ENCODE measurements around the gene ADAMTS12.

Gene ADAMTS12

DNA sequence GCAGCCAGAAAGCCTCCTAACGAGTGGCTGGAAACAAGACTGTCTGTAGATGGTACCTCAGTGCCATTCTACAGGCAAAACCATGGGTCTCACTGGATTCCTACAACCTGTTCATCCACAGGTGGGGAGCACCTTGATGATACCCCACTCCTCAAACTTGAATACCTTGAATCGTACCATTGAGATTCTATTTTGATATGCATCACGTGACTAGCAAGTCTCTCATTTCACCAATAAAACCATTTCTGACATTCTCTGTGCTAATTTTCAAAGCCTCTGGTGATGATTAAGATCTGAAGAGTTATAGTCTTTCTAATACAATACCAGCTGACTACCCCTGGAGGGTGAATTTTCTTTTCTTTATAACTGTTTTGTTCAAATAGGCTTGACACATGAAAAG is 188.9 kb downstream of the ADAMTS12 start:
- no peak overlapping the region for H3K27ac ChIP-seq
- TF ChIP-seq ZFX (IDR thresholded peaks at IDR 0.05; ENCODE audit: borderline replicate concordance): no peak
- TF ChIP-seq, protein P1, sequence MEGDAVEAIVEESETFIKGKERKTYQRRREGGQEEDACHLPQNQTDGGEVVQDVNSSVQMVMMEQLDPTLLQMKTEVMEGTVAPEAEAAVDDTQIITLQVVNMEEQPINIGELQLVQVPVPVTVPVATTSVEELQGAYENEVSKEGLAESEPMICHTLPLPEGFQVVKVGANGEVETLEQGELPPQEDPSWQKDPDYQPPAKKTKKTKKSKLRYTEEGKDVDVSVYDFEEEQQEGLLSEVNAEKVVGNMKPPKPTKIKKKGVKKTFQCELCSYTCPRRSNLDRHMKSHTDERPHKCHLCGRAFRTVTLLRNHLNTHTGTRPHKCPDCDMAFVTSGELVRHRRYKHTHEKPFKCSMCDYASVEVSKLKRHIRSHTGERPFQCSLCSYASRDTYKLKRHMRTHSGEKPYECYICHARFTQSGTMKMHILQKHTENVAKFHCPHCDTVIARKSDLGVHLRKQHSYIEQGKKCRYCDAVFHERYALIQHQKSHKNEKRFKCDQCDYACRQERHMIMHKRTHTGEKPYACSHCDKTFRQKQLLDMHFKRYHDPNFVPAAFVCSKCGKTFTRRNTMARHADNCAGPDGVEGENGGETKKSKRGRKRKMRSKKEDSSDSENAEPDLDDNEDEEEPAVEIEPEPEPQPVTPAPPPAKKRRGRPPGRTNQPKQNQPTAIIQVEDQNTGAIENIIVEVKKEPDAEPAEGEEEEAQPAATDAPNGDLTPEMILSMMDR (IDR thresholded peaks at IDR 0.05): no peak

DNA sequence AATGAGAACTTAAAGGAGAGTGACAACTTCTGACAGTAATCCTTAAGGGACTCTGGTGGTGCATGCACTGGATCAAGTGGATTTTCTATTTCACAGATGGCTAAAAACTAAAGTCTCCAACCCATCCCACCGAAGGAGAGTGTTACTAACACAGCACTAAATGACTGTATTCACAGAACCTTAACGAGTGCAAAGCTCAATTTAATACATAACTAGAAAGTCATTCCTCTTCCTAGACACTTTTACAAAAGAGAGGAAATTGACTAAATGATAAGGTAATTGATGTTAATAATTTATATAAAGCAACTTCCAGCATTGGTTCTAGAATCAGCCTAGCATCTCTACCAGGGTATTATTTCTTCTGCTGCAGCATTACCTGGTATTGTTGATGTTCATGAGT is 189.8 kb downstream of the ADAMTS12 start:
- no peak for TF ChIP-seq ZFX (IDR thresholded peaks at IDR 0.05; ENCODE audit: borderline replicate concordance)
- TF ChIP-seq, protein P1 (IDR thresholded peaks at IDR 0.05): no peak
- no peak overlapping the region for H3K27ac ChIP-seq

DNA sequence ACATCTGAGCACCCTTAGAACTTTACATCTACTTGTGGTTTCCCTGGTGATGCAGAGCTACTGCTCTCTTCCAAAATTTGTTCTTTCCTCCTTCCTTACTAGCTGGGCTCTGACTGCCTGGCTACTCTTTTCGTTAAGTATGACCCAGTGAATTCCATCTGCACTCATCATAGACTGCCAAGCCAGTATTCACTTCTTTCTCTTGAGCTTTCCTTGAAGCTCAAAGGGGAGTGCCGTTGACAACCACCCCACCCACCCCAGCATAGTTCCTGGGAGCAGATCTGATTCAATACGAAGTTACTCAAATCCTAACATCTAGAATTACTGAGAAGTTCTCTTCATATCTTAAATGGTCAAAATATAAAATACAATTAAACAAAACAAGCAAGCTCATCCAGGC is 190.5 kb downstream of the ADAMTS12 start:
- H3K27ac ChIP-seq: no peak overlapping the region
- TF ChIP-seq, protein P1 (IDR thresholded peaks at IDR 0.05): no peak
- no peak for TF ChIP-seq ZFX (IDR thresholded peaks at IDR 0.05; ENCODE audit: borderline replicate concordance)

DNA sequence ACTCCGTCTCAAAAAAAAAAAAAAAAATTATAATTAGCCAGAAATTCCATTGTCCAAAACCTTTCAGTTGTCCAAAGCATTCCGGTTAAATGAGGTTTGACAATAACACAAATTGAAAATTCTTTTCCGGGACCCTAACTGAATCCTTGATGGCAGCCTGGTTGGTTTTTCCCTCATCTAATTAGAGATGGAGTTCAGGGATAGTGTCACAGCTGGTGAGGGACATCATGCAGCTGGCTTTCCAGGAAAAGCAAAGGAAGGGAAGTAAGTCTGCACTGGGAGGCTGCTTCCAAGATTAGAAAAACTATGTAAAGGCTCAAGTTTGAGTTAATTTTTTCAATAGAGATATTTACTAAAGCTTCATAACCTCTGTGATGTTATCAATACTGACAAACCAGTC is 195.4 kb downstream of the ADAMTS12 start:
- H3K27ac ChIP-seq: no peak overlapping the region
- TF ChIP-seq, protein P1 (IDR thresholded peaks at IDR 0.05): no peak
- no peak for TF ChIP-seq ZFX (IDR thresholded peaks at IDR 0.05; ENCODE audit: borderline replicate concordance)

DNA sequence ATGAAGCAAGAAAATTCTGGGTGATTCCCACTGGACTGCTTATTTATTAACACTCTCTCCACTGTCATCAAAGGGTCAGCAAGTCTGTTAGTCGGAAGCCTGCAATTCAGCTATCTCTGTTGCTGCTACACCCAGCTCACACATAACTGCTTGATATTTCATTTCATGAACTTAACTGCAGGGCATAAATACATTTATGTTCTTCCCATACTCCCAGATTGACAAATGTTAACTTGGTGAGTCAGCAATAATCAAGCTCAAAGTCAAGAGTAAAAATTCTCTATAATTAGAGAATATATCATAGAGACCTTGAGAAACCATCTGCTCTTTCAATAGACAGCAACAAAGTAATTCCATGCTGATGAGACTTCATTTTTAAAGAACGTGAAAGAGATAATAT is 198.8 kb downstream of the ADAMTS12 start:
- no peak overlapping the region for H3K27ac ChIP-seq

DNA sequence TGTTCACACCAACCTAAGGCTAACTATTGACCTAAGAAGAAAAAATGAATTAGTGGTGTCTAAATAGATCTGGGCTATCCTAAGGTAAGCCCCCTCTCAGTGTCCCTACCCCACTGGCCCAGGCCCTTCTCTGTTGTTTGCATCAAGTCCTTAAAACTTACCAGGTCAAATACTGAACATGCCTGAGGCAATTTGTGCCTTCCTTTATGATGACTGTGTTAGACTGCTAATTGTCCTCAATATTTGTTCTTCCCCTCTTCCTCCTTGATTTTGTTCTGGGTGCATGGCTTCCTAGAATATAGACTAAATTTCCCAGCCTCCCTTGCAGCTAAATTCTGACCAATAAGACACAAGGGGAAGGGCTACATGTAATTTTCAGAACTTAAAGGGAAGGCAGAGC is 199.9 kb downstream of the ADAMTS12 start:
- no peak overlapping the region for H3K27ac ChIP-seq
- TF ChIP-seq, protein P1 (IDR thresholded peaks at IDR 0.05): no peak
- TF ChIP-seq ZFX (IDR thresholded peaks at IDR 0.05; ENCODE audit: borderline replicate concordance): no peak

More for the DNA sequence above, 198.8 kb downstream of the ADAMTS12 start:
- no peak for TF ChIP-seq ZFX (IDR thresholded peaks at IDR 0.05; ENCODE audit: borderline replicate concordance)

DNA sequence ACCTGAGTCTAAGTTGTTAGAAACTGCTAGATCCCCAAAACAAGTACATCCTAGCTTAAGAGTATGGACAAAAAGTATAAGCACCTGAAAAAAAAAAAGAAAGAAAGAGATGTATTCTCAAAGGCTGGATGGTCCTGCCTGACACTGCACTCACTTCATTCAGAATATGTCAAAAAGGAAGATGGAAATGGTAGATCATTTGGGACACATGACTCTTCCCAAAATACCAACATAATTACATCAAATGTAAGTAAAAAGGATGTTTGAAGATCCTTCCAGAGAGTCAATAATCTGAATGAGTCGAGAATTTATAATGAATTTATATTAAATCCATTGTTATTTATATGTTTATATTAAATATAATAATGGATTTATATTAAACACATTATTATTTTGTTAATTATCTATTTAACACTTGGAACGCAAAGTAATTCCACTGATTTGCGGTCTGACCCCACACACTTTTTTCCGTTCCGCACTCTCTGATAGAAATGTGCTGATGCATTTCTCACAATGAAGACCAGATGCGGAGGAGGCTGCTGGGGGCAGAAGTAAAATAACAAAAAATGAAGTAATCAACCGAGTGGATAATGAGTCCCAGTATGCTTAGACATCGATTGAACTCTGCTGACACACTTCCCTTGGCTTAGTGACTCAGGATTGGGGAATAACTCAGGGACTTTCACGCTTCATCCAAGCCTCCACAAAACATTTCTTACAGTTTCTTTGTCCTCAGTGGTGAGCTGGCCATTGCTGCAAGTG is 201.2 kb downstream of the ADAMTS12 start:
- no peak overlapping the region for H3K27ac ChIP-seq
- TF ChIP-seq ZFX (IDR thresholded peaks at IDR 0.05; ENCODE audit: borderline replicate concordance): no peak
- TF ChIP-seq, protein P1 (IDR thresholded peaks at IDR 0.05): no peak
